ENCODE results near the gene OSBPL6. TPM values are rescaled to one million over a fixed set of nuclear protein-coding genes. Genes with fewer than 3 reads are reported as not detected.

Gene OSBPL6
- total RNA-seq, 2 donors from 2014 or later = 0.42 to 0.67 TPM

DNA sequence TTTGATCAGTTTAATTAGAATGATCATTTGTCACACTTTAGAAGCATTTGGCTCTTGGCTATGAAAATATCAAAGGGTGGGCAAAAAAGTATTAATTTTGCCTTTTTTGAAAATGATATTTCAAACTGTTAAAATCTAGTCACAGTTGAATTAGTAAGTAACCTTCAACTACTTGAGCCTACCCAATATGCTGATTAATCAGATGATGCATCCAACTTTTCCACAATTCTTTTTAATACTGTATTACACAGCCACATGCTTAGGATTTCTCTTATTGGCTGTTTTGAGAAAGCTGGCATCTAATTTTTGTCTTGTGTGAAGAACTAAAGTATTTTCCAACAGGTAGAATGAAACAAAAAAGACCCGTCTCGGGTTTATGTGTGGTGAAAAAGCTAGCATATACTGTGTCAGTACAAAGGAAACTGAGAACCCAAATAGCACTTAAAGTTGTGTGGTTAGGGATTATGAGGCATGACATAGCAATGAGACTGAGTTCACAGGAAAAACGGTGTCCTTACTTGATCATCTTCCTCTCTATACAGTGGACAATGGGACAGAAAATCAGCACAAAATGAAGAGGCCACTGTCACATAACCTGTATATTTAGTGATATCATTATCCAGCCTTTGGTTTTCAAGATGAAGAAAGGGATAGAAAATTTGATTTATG is 11.7 kb downstream of the OSBPL6 start:
- Mint-ChIP-seq H3K36me3 (ENCODE audit: low read depth) (peaks cover 5% of the 10 kb centered on the region), H3K27me3 (peaks cover 51% of the 10 kb centered on the region), H3K4me3 (no peak overlapping the region), H3K27ac (no peak overlapping the region), H3K4me1 (peaks cover 3% of the 10 kb centered on the region)
- H3K9me3 ChIP-seq (ENCODE audit: control insufficient read depth, low read length, poor library complexity, severe bottlenecking) = no peaks in the 10 kb centered on the region
- ATAC-seq (no peak), DNase-seq (no peak)

- no peak overlapping the region for H3K4me3 Mint-ChIP-seq
- H3K27ac Mint-ChIP-seq = no peak overlapping the region
- ATAC-seq (no peak), DNase-seq (no peak)
- peaks cover 57% of the 10 kb centered on the region for H3K27me3 Mint-ChIP-seq
- H3K4me1 Mint-ChIP-seq = no peaks in the 10 kb centered on the region
- peaks cover under 1% of the 10 kb centered on the region for H3K9me3 ChIP-seq (ENCODE audit: control insufficient read depth, low read length, poor library complexity, severe bottlenecking)
- peaks cover 5% of the 10 kb centered on the region for H3K36me3 Mint-ChIP-seq (ENCODE audit: low read depth)
These were observed 14.0 kb downstream of the OSBPL6 start for GRCh38 chr2:178208336-178208735.

DNA sequence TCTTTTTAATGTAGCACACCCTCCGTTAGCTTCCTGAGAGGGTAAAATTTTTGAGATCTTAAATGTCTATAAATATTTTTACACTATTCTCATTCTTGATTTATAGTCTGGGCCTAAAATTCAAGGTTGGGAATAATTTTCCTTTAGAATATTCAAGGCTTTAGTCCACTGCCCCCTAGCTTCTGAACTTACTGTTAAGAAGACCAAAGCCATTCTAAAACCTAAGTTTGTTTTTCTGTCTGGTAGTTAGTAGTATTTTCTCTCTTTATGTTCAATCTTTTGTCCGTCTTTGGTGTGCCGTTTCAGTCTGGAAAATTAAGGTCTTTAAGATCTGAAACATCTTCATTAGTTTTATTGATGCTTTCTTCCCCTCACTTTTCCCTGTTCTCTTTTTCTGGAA is 14.5 kb downstream of the OSBPL6 start:
- DNase-seq = no peak
- no peaks in the 10 kb centered on the region for H3K4me1 Mint-ChIP-seq
- peaks cover 3% of the 10 kb centered on the region for H3K9me3 ChIP-seq (ENCODE audit: control insufficient read depth, low read length, poor library complexity, severe bottlenecking)

DNA sequence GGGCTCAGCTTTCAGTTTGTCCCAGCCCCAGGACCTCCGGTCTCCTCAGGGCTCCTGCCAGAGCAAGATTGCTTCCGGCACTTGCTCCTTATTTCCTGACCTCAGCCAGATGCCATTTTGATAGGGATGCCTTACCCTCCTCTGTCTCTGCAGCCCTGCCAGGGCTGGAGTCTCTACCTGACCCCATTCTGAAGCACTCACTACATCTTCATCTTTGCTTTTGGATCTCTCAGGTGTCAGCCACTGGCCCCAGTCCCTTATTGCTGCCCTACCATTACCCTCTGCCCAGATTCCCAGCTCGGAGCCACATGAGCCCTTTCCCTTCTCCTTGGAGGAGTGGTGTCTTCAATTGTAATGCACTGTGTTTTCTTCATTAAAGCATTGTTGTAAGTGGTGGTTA is 17.1 kb downstream of the OSBPL6 start:
- Mint-ChIP-seq H3K36me3 (ENCODE audit: low read depth) (peaks cover 5% of the 10 kb centered on the region), H3K27ac (no peak overlapping the region), H3K4me1 (no peaks in the 10 kb centered on the region), H3K4me3 (no peak overlapping the region), H3K27me3 (peaks cover 38% of the 10 kb centered on the region)
- ATAC-seq = no peak
- peaks cover 3% of the 10 kb centered on the region for H3K9me3 ChIP-seq (ENCODE audit: control insufficient read depth, low read length, poor library complexity, severe bottlenecking)
- no peak for DNase-seq

More for the DNA sequence above, 14.5 kb downstream of the OSBPL6 start:
- Mint-ChIP-seq H3K36me3 (ENCODE audit: low read depth) (peaks cover 5% of the 10 kb centered on the region), H3K27me3 (peaks cover 52% of the 10 kb centered on the region), H3K4me3 (no peak overlapping the region), H3K27ac (no peak overlapping the region)
- ATAC-seq = no peak

GRCh38 chr2:178211943-178212342 is 17.6 kb downstream of the OSBPL6 start:
- H3K4me1 Mint-ChIP-seq = no peaks in the 10 kb centered on the region
- H3K27ac Mint-ChIP-seq = no peak overlapping the region
- peaks cover 5% of the 10 kb centered on the region for H3K36me3 Mint-ChIP-seq (ENCODE audit: low read depth)
- H3K9me3 ChIP-seq (ENCODE audit: control insufficient read depth, low read length, poor library complexity, severe bottlenecking) = peaks cover 3% of the 10 kb centered on the region
- DNase-seq (no peak), ATAC-seq (no peak)
- peaks cover 37% of the 10 kb centered on the region for H3K27me3 Mint-ChIP-seq
- H3K4me3 Mint-ChIP-seq = no peak overlapping the region

GRCh38 chr2:178213991-178214390 is 19.7 kb downstream of the OSBPL6 start:
- no peak for DNase-seq
- peaks cover 3% of the 10 kb centered on the region for H3K9me3 ChIP-seq (ENCODE audit: control insufficient read depth, low read length, poor library complexity, severe bottlenecking)
- ATAC-seq = no peak
- Mint-ChIP-seq H3K36me3 (ENCODE audit: low read depth) (peaks cover 5% of the 10 kb centered on the region), H3K4me1 (no peaks in the 10 kb centered on the region), H3K4me3 (no peak overlapping the region), H3K27me3 (peaks cover 28% of the 10 kb centered on the region), H3K27ac (no peak overlapping the region)

GRCh38 chr2:178219247-178219646 is 24.9 kb downstream of the OSBPL6 start:
- ATAC-seq = no peak
- no peak for DNase-seq
- no peaks in the 10 kb centered on the region for H3K9me3 ChIP-seq (ENCODE audit: control insufficient read depth, low read length, poor library complexity, severe bottlenecking)
- peaks cover 39% of the 10 kb centered on the region for H3K27me3 Mint-ChIP-seq
- H3K4me3 Mint-ChIP-seq = no peak overlapping the region
- H3K4me1 Mint-ChIP-seq = no peaks in the 10 kb centered on the region
- peaks cover 3% of the 10 kb centered on the region for H3K36me3 Mint-ChIP-seq (ENCODE audit: low read depth)
- no peak overlapping the region for H3K27ac Mint-ChIP-seq

- Mint-ChIP-seq H3K4me3 (no peak overlapping the region), H3K27me3 (peaks cover 46% of the 10 kb centered on the region), H3K36me3 (ENCODE audit: low read depth) (peaks cover 5% of the 10 kb centered on the region), H3K4me1 (no peaks in the 10 kb centered on the region), H3K27ac (no peak overlapping the region)
- no peaks in the 10 kb centered on the region for H3K9me3 ChIP-seq (ENCODE audit: control insufficient read depth, low read length, poor library complexity, severe bottlenecking)
- DNase-seq = no peak
- no peak for ATAC-seq
These were observed 26.5 kb downstream of the OSBPL6 start for GRCh38 chr2:178220814-178221213.

GRCh38 chr2:178221556-178221955 is 27.2 kb downstream of the OSBPL6 start:
- DNase-seq (no peak), ATAC-seq (no peak)
- Mint-ChIP-seq H3K27ac (no peak overlapping the region), H3K36me3 (ENCODE audit: low read depth) (peaks cover 2% of the 10 kb centered on the region), H3K4me1 (no peaks in the 10 kb centered on the region), H3K4me3 (no peak overlapping the region), H3K27me3 (peaks cover 53% of the 10 kb centered on the region)
- H3K9me3 ChIP-seq (ENCODE audit: control insufficient read depth, low read length, poor library complexity, severe bottlenecking) = no peaks in the 10 kb centered on the region

GRCh38 chr2:178223806-178224205 is 29.5 kb downstream of the OSBPL6 start:
- peaks cover 50% of the 10 kb centered on the region for H3K27me3 Mint-ChIP-seq
- no peak overlapping the region for H3K4me3 Mint-ChIP-seq
- ATAC-seq (no peak), DNase-seq (no peak)
- H3K27ac Mint-ChIP-seq = no peak overlapping the region
- no peaks in the 10 kb centered on the region for H3K4me1 Mint-ChIP-seq
- H3K36me3 Mint-ChIP-seq (ENCODE audit: low read depth) = peaks cover 2% of the 10 kb centered on the region
- no peaks in the 10 kb centered on the region for H3K9me3 ChIP-seq (ENCODE audit: control insufficient read depth, low read length, poor library complexity, severe bottlenecking)

GRCh38 chr2:178225006-178225805 is 30.9 kb downstream of the OSBPL6 start:
- no peak overlapping the region for H3K4me3 Mint-ChIP-seq
- ATAC-seq = no peak

DNA sequence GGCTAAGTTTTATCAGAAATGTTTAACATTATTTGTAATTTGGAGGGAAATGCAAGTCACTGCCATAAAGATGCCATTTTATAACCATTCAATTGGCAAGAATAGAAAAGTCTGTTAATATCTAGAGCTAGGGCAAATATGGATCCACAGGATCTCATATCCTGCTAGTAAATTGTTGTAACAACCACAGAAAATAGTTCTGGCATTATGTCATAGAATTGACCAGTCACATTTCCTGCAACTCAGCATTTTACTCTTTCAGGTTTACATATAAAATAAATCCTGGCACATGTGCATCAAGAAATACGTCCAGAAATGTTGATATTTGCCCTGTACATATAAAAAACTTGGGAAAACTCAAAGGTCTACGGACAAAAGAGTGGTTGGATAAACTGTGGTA is 32.9 kb downstream of the OSBPL6 start:
- DNase-seq (no peak), ATAC-seq (no peak)
- H3K9me3 ChIP-seq (ENCODE audit: control insufficient read depth, low read length, poor library complexity, severe bottlenecking) = no peaks in the 10 kb centered on the region
- Mint-ChIP-seq H3K4me1 (peaks cover 3% of the 10 kb centered on the region), H3K36me3 (ENCODE audit: low read depth) (peaks cover 2% of the 10 kb centered on the region), H3K27ac (no peak overlapping the region), H3K27me3 (peaks cover 30% of the 10 kb centered on the region), H3K4me3 (no peak overlapping the region)

More at GRCh38 chr2:178225006-178225805, 30.9 kb downstream of the OSBPL6 start:
- Mint-ChIP-seq H3K27ac (no peak overlapping the region), H3K4me1 (no peaks in the 10 kb centered on the region), H3K27me3 (peaks cover 46% of the 10 kb centered on the region), H3K36me3 (ENCODE audit: low read depth) (peaks cover 2% of the 10 kb centered on the region)
- no peaks in the 10 kb centered on the region for H3K9me3 ChIP-seq (ENCODE audit: control insufficient read depth, low read length, poor library complexity, severe bottlenecking)
- no peak for DNase-seq

DNA sequence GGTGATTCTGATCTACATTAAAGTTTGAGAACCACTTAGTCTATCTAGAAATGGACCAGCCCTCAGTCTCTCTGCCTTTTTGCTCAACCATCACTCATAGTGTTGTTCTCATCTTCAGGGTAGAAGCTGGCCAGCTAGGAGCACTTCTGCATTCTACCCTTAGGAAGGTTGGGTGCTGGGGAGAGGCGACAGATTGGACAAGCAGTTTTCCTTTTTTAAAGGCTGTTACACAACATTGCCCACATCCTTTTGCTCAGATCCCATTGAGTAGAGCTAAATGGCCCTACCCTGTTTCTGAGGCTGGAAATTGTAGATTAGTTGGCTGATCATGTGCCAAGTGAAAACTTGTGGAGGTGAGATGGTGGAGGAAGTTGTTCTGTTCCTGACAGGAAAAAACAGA is 35.6 kb downstream of the OSBPL6 start:
- H3K27ac Mint-ChIP-seq = no peak overlapping the region
- H3K36me3 Mint-ChIP-seq (ENCODE audit: low read depth) = peaks cover under 1% of the 10 kb centered on the region
- peaks cover 3% of the 10 kb centered on the region for H3K4me1 Mint-ChIP-seq
- no peak overlapping the region for H3K4me3 Mint-ChIP-seq
- DNase-seq = no peak
- no peak for ATAC-seq
- peaks cover 9% of the 10 kb centered on the region for H3K27me3 Mint-ChIP-seq
- no peaks in the 10 kb centered on the region for H3K9me3 ChIP-seq (ENCODE audit: control insufficient read depth, low read length, poor library complexity, severe bottlenecking)

DNA sequence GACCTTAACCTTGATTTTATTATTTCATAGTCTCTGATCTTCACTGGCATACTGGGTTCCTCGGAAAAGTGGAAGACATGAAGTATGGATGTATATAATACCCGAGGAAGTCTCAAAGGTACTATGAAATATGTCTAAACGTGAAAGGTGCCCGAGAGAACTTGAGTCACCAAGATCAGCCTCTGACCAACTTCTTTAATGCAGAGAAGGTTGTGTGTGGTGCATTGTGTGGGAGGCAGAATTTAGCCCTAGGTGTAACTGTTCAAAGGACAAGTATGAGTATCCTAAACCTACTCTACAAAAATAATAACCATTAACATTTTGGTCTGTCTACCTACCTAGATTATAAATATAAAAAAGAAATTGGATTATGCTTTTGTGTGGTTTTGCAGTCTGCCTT is 36.1 kb downstream of the OSBPL6 start:
- no peak overlapping the region for H3K27ac Mint-ChIP-seq
- peaks cover 3% of the 10 kb centered on the region for H3K4me1 Mint-ChIP-seq
- H3K36me3 Mint-ChIP-seq (ENCODE audit: low read depth) = no peaks in the 10 kb centered on the region
- H3K27me3 Mint-ChIP-seq = peaks cover 9% of the 10 kb centered on the region
- DNase-seq (no peak), ATAC-seq (no peak)
- no peaks in the 10 kb centered on the region for H3K9me3 ChIP-seq (ENCODE audit: control insufficient read depth, low read length, poor library complexity, severe bottlenecking)
- H3K4me3 Mint-ChIP-seq = no peak overlapping the region

Data from T-helper 17 cell (primary cell).